H1 (cell line): ENCODE data around the gene MITF. TPM values are rescaled to one million over a fixed set of nuclear protein-coding genes. Genes with fewer than 3 reads are reported as not detected.

Experiments used
- CTCF ChIA-PET: fragments of 300-600 bp; sonication (Branson Sonifier 250); formaldehyde crosslinking; loops from one replicate; lab custom pipeline; 2021; ENCODE audit not compliant: partially characterized antibody; lab: Charles Lee
- POLR2A ChIA-PET: fragments of 300-600 bp; sonication (Branson Sonifier 250); formaldehyde crosslinking; loops from one replicate; lab custom pipeline; 2021; ENCODE audit warnings: inconsistent platforms; ENCODE audit not compliant: partially characterized antibody; lab: Charles Lee
- DNase-seq, 2 experiments: peaks; one replicate each; pipeline versions ENCODE4 v3.0.0 to v3.0.0-alpha.2; 2010 to 2022; ENCODE audit warnings: low spot score in 2 of 2, low read depth in 1 of 2, mixed read lengths in 1 of 2
- FAIRE-seq: peaks from 2 replicates; lab custom pipeline; 2011; peaks lifted over from hg19 to GRCh38; lab: Jason Lieb, UNC
- H2AFZ ChIP-seq: 2 replicates; pipeline ENCODE4 v1.8.1; 2012; ENCODE audit warnings: low read length, inconsistent platforms
- H2AK5ac ChIP-seq: 2 replicates; pipeline ENCODE4 v1.6.1; 2013; ENCODE audit warnings: low read depth, low read length
- H2BK120ac ChIP-seq: replicated peaks from 2 replicates; pipeline ENCODE3; 2013; ENCODE audit warnings: low read depth, low read length, inconsistent platforms
- H2BK12ac ChIP-seq: 2 replicates; pipeline ENCODE4 v1.6.1; 2013; ENCODE audit warnings: low read depth, low read length
- H2BK15ac ChIP-seq: 2 replicates; pipeline ENCODE4 v1.6.1; 2013; ENCODE audit warnings: low read length
- H2BK20ac ChIP-seq: 2 replicates; pipeline ENCODE4 v1.6.1; 2013; ENCODE audit warnings: low read length
- H2BK5ac ChIP-seq: 2 replicates; pipeline ENCODE4 v1.6.1; 2013; ENCODE audit warnings: low read depth, low read length
- H3K14ac ChIP-seq: 2 replicates; pipeline ENCODE4 v1.6.1; 2013; ENCODE audit warnings: inconsistent platforms; ENCODE audit not compliant: insufficient read length
- H3K18ac ChIP-seq: 2 replicates; pipeline ENCODE4 v1.6.1; 2013; ENCODE audit warnings: low read length; ENCODE audit errors: extremely low read depth
- H3K23ac ChIP-seq: 2 replicates; pipeline ENCODE4 v1.6.1; 2013; ENCODE audit warnings: inconsistent platforms; ENCODE audit not compliant: insufficient read length
- H3K23me2 ChIP-seq: 2 replicates; pipeline ENCODE4 v1.6.1; 2013; ENCODE audit warnings: low read depth, low read length
- H3K27ac ChIP-seq: 2 replicates; pipeline ENCODE4 v1.6.1; 2011; ENCODE audit warnings: low read depth, low read length, inconsistent platforms
- H3K27me3 ChIP-seq, 4 experiments: replicated peaks in 1 of 4; 1 replicate in 1 of 4; 2 replicates in 3 of 4; pipeline versions ENCODE4 v1.6.1 to v1.8.1; 2011 to 2013; ENCODE audit warnings: low read length in 3 of 4, mild to moderate bottlenecking in 3 of 4, inconsistent platforms in 2 of 4, mixed read lengths in 2 of 4, moderate library complexity in 1 of 4; ENCODE audit not compliant: control insufficient read depth in 3 of 4, insufficient read depth in 3 of 4; ENCODE audit errors: extremely low read depth in 1 of 4
- H3K36me3 ChIP-seq, 4 experiments: 2 replicates each; pipeline versions ENCODE4 v1.6.1 to v1.8.1; 2011 to 2013; ENCODE audit warnings: mild to moderate bottlenecking in 4 of 4, low read length in 3 of 4, moderate library complexity in 2 of 4, control low read depth in 1 of 4, inconsistent platforms in 1 of 4; ENCODE audit not compliant: insufficient read depth in 4 of 4, control insufficient read depth in 2 of 4
- H3K4ac ChIP-seq: replicated peaks from 2 replicates; pipeline ENCODE3; 2013; ENCODE audit warnings: low read length, low read depth, mixed read lengths, inconsistent platforms; ENCODE audit not compliant: insufficient read length
- H3K4me1 ChIP-seq, 4 experiments: replicated peaks in 1 of 4; 1 replicate in 1 of 4; 2 replicates in 3 of 4; pipeline versions ENCODE4 v1.6.1 to v1.8.1; 2011 to 2013; ENCODE audit warnings: low read length in 3 of 4, inconsistent platforms in 2 of 4, mixed read lengths in 1 of 4; ENCODE audit not compliant: insufficient read depth in 4 of 4, control insufficient read depth in 3 of 4
- H3K4me2 ChIP-seq, 2 experiments: 2 replicates each; pipeline versions ENCODE4 v1.6.1 to v1.8.1; 2011 to 2013; ENCODE audit warnings: low read depth in 2 of 2, low read length in 2 of 2, control low read depth in 1 of 2, inconsistent platforms in 1 of 2, mild to moderate bottlenecking in 1 of 2; ENCODE audit not compliant: insufficient read depth in 1 of 2
- H3K4me3 ChIP-seq, 4 experiments: fragments of 200-600, 300-600 bp in 1 of 4; sonication (generic), shearing (Covaris generic), sonication (Bioruptor Twin) in 1 of 4; 2 replicates each; pipeline versions ENCODE4 v1.5.1 to v1.8.1; 2011 to 2016; ENCODE audit warnings: low read length in 4 of 4, low read depth in 3 of 4, control low read depth in 2 of 4, inconsistent platforms in 2 of 4, mild to moderate bottlenecking in 2 of 4, mixed read lengths in 1 of 4, moderate library complexity in 1 of 4; ENCODE audit not compliant: insufficient read depth in 2 of 4; ENCODE audit errors: extremely low read depth in 1 of 4
- H3K56ac ChIP-seq: replicated peaks from 2 replicates; pipeline ENCODE3; 2013; ENCODE audit warnings: low read depth, mild to moderate bottlenecking, mixed read lengths, low read length, inconsistent platforms; ENCODE audit not compliant: insufficient read length
- H3K79me1 ChIP-seq: 2 replicates; pipeline ENCODE4 v1.6.1; 2013; ENCODE audit warnings: low read depth, low read length, control low read depth
- H3K79me2 ChIP-seq, 2 experiments: 2 replicates each; pipeline versions ENCODE4 v1.6.1 to v1.8.1; 2012 to 2013; ENCODE audit warnings: low read length in 2 of 2, mild to moderate bottlenecking in 2 of 2, inconsistent platforms in 1 of 2; ENCODE audit not compliant: insufficient read depth in 2 of 2, control insufficient read depth in 1 of 2
- H3K9ac ChIP-seq, 4 experiments: replicated peaks in 1 of 4; 1 replicate in 1 of 4; 2 replicates in 3 of 4; pipeline versions ENCODE4 v1.6.1 to v1.8.1; 2011 to 2013; ENCODE audit warnings: low read depth in 3 of 4, low read length in 3 of 4, control low read depth in 2 of 4, mild to moderate bottlenecking in 2 of 4, moderate library complexity in 2 of 4, inconsistent platforms in 1 of 4; ENCODE audit errors: extremely low read depth in 1 of 4
- H3K9me3 ChIP-seq, 2 experiments: 2 replicates each; pipeline versions ENCODE4 v1.6.1 to v1.8.1; 2012 to 2013; ENCODE audit warnings: mild to moderate bottlenecking in 2 of 2, moderate library complexity in 2 of 2, control low read depth in 1 of 2, inconsistent platforms in 1 of 2, low read depth in 1 of 2, low read length in 1 of 2, mixed read lengths in 1 of 2; ENCODE audit not compliant: insufficient read depth in 2 of 2
- H4K20me1 ChIP-seq, 2 experiments: replicated peaks in 1 of 2; 2 replicates each; pipeline versions ENCODE3 to v1.8.1; 2011 to 2013; ENCODE audit warnings: inconsistent platforms in 2 of 2, low read length in 2 of 2, mild to moderate bottlenecking in 1 of 2; ENCODE audit not compliant: insufficient read depth in 2 of 2, control insufficient read depth in 1 of 2
- H4K5ac ChIP-seq: 2 replicates; pipeline ENCODE4 v1.6.1; 2013; ENCODE audit warnings: low read length, low read depth, mixed read lengths, inconsistent platforms; ENCODE audit not compliant: insufficient read length
- H4K8ac ChIP-seq: 2 replicates; pipeline ENCODE4 v1.8.0; 2013; ENCODE audit warnings: mild to moderate bottlenecking, moderate library complexity, low read length, inconsistent platforms; ENCODE audit not compliant: insufficient read depth; ENCODE audit errors: extremely low read depth
- H4K91ac ChIP-seq: replicated peaks from 2 replicates; pipeline ENCODE3; 2013; ENCODE audit warnings: low read length, mixed read lengths, inconsistent platforms; ENCODE audit not compliant: insufficient read length
- CHD1 ChIP-seq: IDR thresholded peaks from 2 replicates; pipeline ENCODE4 v1.6.1; 2012; ENCODE audit warnings: low read depth, low read length, improper control_type of control experiment
- CREB1 ChIP-seq: IDR thresholded peaks from 2 replicates; pipeline ENCODE4 v1.6.1; 2012; ENCODE audit warnings: inconsistent platforms
- GABPA ChIP-seq: IDR thresholded peaks from 2 replicates; pipeline ENCODE4 v1.6.1; 2011; ENCODE audit warnings: mild to moderate bottlenecking, low read length, moderate library complexity, borderline replicate concordance; ENCODE audit not compliant: insufficient read depth
- HDAC2 ChIP-seq, 2 experiments: fragments of 300-600 bp in 1 of 2; sonication (generic) in 1 of 2; IDR thresholded peaks; 2 replicates each; pipeline ENCODE4 v1.6.1; 2011 to 2012; ENCODE audit warnings: low read depth in 2 of 2, low read length in 2 of 2, mild to moderate bottlenecking in 2 of 2, moderate library complexity in 2 of 2, borderline replicate concordance in 1 of 2, inconsistent platforms in 1 of 2
- POLR2AphosphoS5 ChIP-seq: IDR thresholded peaks from 2 replicates; pipeline ENCODE4 v1.6.1; 2011; ENCODE audit warnings: low read depth, low read length
- RBBP5 ChIP-seq: IDR thresholded peaks from 2 replicates; pipeline ENCODE4 v1.7.1; 2012; ENCODE audit warnings: low read depth, mild to moderate bottlenecking, inconsistent platforms, low read length, moderate library complexity, borderline replicate concordance
- SP2 ChIP-seq: IDR thresholded peaks from 2 replicates; pipeline ENCODE4 v1.6.1; 2012; ENCODE audit warnings: mild to moderate bottlenecking, low read length, inconsistent platforms
- TBP ChIP-seq: IDR thresholded peaks from 2 replicates; pipeline ENCODE4 v1.6.1; 2011; ENCODE audit warnings: low read depth, low read length, improper control_type of control experiment
- WGBS, 2 experiments: shearing (Covaris generic) in 1 of 2; methylation state at CpG; one replicate each; pipeline versions ENCODE4 v1.1.6 to v1.1.7; 2013 to 2015; ENCODE audit warnings: low lambda C conversion rate in 2 of 2, mixed read lengths in 2 of 2, inconsistent platforms in 1 of 2, low coverage in 1 of 2, missing lambda C conversion rate in 1 of 2; ENCODE audit not compliant: insufficient replicate concordance in 2 of 2, insufficient coverage in 1 of 2, insufficient read length in 1 of 2; ENCODE audit errors: extremely low coverage in 1 of 2, missing lambda C conversion rate in 1 of 2; 5-methylcytosine and 5-hydroxymethylcytosine counted together
- polyA plus RNA-seq, 7 experiments: library from polyadenylated mRNA; depleted of rRNA in 3 of 7; stranded (reverse) in 5 of 7; unstranded in 2 of 7; fragments of >200 nt in 5 of 7; fragments of 200-250 nt in 2 of 7; gene quantifications; 1 replicate in 5 of 7; 2 replicates in 1 of 7; 4 replicates in 1 of 7; pipeline versions ENCODE4 v1.2.1 to v1.2.3, GENCODE V29; 2011 to 2013; ENCODE audit warnings: missing spikeins in 2 of 7, mixed read lengths in 2 of 7
- total RNA-seq: library from RNA; stranded (reverse); fragmentation: NEBNext Ultra II Directional; extraction: Animal tissue kit (Norgen Biotek cat#: 25700); gene quantifications from 2 replicates; pipeline ENCODE4 v1.2.1, GENCODE V29; 2021
- TF ChIP-seq, protein P1 (sequence below): IDR thresholded peaks from 2 replicates; pipeline ENCODE4 v1.6.1; 2012; ENCODE audit warnings: low read length, inconsistent platforms

The MITF gene
- total and polyA plus RNA-seq, 2 of the 8 experiments (the other 6 are each of a cell fraction or from before 2014, with no cell fraction given), result 0.53 to 1.4 TPM

- Histone ChIP-seq H3K27me3 (peaks cover 0 to 17% (median 2%) of the 10 kb centered on the region in 4 experiments; a peak in 3 of 7 replicates), H2BK5ac (no peak overlapping the region), H3K9ac (no peak overlapping the region), H3K14ac (no peak overlapping the region), H2BK12ac (no peak overlapping the region), H3K9me3 (no peaks in the 10 kb centered on the region; a peak in 1 of 4 replicates), H3K23me2 (no peaks in the 10 kb centered on the region), H2BK20ac (no peak overlapping the region), H4K20me1 (no peaks in the 10 kb centered on the region), H3K23ac (no peak overlapping the region), H4K91ac (no peak overlapping the region), H4K8ac (no peak overlapping the region), H3K27ac (no peak overlapping the region), H2BK120ac (no peak overlapping the region), H3K79me1 (no peaks in the 10 kb centered on the region), H3K4me3 (no peak overlapping the region), H3K4me1 (no peaks in the 10 kb centered on the region), H3K4me2 (no peak overlapping the region), H3K56ac (no peak overlapping the region), H3K18ac (no peak overlapping the region), H3K36me3 (no peaks in the 10 kb centered on the region), H4K5ac (no peak overlapping the region), H2BK15ac (no peak overlapping the region), H3K79me2 (no peaks in the 10 kb centered on the region), H3K4ac (no peak overlapping the region), H2AK5ac (no peak overlapping the region), H2AFZ (no peak overlapping the region)
- DNase-seq (no peak), FAIRE-seq (no peak)
- ChIA-PET POLR2A (no interaction called here), CTCF (interaction anchor here (0.6 kb wide), 1 partner anchor 15 kb away, joined by 3 read pairs; no protein-coding TSS in a partner anchor)
- TF ChIP-seq RBBP5 (no peak), POLR2AphosphoS5 (no peak), HDAC2 (IDR thresholded peaks at IDR 0.05; ENCODE audit: borderline replicate concordance in 1 of 2, low read depth in 2 of 2, low read length in 2 of 2) (no peak), CREB1 (no peak), SP2 (no peak), CHD1 (no peak), GABPA (no peak), TBP (no peak)
- TF ChIP-seq, protein P1, sequence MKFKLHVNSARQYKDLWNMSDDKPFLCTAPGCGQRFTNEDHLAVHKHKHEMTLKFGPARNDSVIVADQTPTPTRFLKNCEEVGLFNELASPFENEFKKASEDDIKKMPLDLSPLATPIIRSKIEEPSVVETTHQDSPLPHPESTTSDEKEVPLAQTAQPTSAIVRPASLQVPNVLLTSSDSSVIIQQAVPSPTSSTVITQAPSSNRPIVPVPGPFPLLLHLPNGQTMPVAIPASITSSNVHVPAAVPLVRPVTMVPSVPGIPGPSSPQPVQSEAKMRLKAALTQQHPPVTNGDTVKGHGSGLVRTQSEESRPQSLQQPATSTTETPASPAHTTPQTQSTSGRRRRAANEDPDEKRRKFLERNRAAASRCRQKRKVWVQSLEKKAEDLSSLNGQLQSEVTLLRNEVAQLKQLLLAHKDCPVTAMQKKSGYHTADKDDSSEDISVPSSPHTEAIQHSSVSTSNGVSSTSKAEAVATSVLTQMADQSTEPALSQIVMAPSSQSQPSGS, result no peak
- WGBS, 2 experiments, result 91% methylated on average over 5 of the region's 5 CpGs; no CpG with 5 or more reads in 1 of the 2 experiments
Observed at GRCh38 chr3:69983546-69984265, 244.4 kb downstream of the MITF start.
